Fibroblast of villous mesenchyme (primary cell): ENCODE data around the gene PPP1CC. TPM values are rescaled to one million over a fixed set of nuclear protein-coding genes. Genes with fewer than 3 reads are reported as not detected.

Experiments
- DNase-seq: peaks from one replicate; pipeline ENCODE4 v3.0.0-alpha.2; 2010; ENCODE audit warnings: low read depth
- H3K4me3 ChIP-seq: 2 replicates; pipeline ENCODE4 v1.5.1; 2011; ENCODE audit warnings: low read depth, mild to moderate bottlenecking, low read length
- CTCF ChIP-seq: IDR thresholded peaks from 2 replicates; pipeline ENCODE4 v1.5.1; 2012; ENCODE audit warnings: low read depth, mild to moderate bottlenecking, low read length; ENCODE audit not compliant: insufficient read depth
- total RNA-seq: library from RNA; depleted of rRNA; stranded (reverse); fragments of >200 nt; gene quantifications from 2 replicates; pipeline ENCODE4 v1.2.3, GENCODE V29; 2012

Gene PPP1CC
- 82.8 and 139 TPM in 2 replicates for total RNA-seq

GRCh38 chr12:110742718-110743570, at the start of gene PPP1CC:
TSS of gene PPP1CC (minus strand) at chr12:110742891. CDS start at chr12:110742707, 184 bp downstream.
- H3K4me3 ChIP-seq = peak within 1 kb of the TSS; percentile 92
- DNase-seq = peak; percentile 96
- TF ChIP-seq CTCF = no peak

- TF ChIP-seq CTCF = no peak
- no peak overlapping the region for H3K4me3 ChIP-seq
- DNase-seq = no peak
Observed at GRCh38 chr12:110791589-110791988, 48.9 kb upstream of the PPP1CC start.

- DNase-seq = peak; percentile 84
- TF ChIP-seq CTCF = no peak
- H3K4me3 ChIP-seq = no peak overlapping the region
Observed at GRCh38 chr12:110790301-110790700, 47.6 kb upstream of the PPP1CC start.

- H3K4me3 ChIP-seq = no peak overlapping the region
- DNase-seq = no peak
- TF ChIP-seq CTCF = no peak
Observed at GRCh38 chr12:110786012-110786411, 43.3 kb upstream of the PPP1CC start.

- H3K4me3 ChIP-seq = no peak overlapping the region
- TF ChIP-seq CTCF = no peak
- no peak for DNase-seq
Observed at GRCh38 chr12:110785240-110785639, 42.5 kb upstream of the PPP1CC start.

GRCh38 chr12:110782922-110783321, 40.2 kb upstream of the PPP1CC start:
- no peak for TF ChIP-seq CTCF
- no peak for DNase-seq
- H3K4me3 ChIP-seq = no peak overlapping the region
